B cell (primary cell): ENCODE data around the gene ZNF525.

Experiments
- EZH2 ChIP-seq: IDR thresholded peaks from 2 replicates; pipeline ENCODE4 v1.6.1; 2012; ENCODE audit warnings: borderline replicate concordance, low read depth, mild to moderate bottlenecking, moderate library complexity, low read length; ENCODE audit not compliant: insufficient read depth, poor library complexity, severe bottlenecking
- TF ChIP-seq, protein P1 (sequence below): fragments of 200-600 bp; IDR thresholded peaks from one replicate; pipeline ENCODE4 v1.8.0; 2022; ENCODE audit warnings: antibody characterized with exemption, mild to moderate bottlenecking

DNA sequence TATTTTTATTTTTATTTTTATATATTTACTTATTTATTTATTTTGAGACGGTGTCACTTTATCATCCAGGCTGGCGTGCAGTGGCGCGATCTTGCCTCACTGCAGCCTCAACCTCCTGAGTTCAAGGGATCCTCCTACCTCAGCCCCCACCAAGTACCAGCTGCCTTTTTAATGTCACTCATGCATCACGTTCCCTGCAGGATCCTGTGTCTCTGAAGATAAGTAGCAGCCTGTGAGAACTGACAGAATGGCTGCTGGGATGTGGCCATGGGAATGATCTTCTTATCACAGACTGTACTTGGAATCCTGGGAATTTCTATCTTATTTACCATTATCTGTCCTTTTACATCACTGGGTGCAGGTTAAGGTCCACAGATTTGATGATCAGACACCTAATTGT, 57.0 kb downstream of the ZNF525 start:
- TF ChIP-seq, protein P1, sequence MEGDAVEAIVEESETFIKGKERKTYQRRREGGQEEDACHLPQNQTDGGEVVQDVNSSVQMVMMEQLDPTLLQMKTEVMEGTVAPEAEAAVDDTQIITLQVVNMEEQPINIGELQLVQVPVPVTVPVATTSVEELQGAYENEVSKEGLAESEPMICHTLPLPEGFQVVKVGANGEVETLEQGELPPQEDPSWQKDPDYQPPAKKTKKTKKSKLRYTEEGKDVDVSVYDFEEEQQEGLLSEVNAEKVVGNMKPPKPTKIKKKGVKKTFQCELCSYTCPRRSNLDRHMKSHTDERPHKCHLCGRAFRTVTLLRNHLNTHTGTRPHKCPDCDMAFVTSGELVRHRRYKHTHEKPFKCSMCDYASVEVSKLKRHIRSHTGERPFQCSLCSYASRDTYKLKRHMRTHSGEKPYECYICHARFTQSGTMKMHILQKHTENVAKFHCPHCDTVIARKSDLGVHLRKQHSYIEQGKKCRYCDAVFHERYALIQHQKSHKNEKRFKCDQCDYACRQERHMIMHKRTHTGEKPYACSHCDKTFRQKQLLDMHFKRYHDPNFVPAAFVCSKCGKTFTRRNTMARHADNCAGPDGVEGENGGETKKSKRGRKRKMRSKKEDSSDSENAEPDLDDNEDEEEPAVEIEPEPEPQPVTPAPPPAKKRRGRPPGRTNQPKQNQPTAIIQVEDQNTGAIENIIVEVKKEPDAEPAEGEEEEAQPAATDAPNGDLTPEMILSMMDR, result no peak
- TF ChIP-seq EZH2, result no peak
